Measurements from ENCODE around the gene TFIP11.
"Not testable (repeated sequence)": the region's sequence is repeated elsewhere in the genome, so short reads cannot be mapped to it uniquely, and the experiment has no call there.

The TFIP11 gene

DNA sequence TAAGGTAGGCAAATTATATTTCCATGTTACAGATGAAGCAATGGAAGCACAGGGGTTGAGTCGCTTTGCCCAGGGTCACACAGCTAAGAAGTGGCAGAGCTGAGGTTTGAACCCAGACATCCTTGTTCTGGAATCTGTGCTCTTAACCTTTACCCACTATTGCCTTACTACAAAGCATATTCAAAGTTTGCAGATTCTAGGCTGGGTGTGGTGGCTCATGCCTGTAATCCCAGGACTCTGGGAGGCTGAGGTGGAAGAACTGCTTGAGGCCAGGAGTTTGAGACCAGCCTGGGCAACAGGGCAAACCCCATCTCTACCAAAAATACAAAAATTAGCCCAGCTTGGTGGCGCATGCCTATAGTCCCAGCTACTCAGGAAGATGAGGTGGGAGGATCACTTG, 27.8 kb upstream of the TFIP11 start:
- no peak for DNase-seq

DNA sequence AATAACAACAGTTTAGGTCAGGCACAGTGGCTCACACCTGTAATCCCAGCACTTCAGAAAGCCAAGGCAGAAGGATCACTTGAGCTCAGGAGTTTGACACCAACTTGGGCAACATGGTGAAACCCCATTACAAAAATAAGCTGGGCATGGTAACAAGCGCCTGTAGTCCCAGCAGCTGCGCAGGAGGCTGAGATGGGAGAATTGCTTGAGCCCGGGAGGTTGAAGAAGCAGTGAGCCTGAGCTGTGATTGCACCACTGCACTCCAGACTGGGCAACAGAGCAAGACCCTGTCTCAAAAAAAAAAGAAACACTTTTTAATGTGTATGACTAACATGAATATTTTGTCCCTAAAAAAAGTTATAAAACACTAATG, 24.5 kb upstream of the TFIP11 start:
- DNase-seq, result no peak

DNA sequence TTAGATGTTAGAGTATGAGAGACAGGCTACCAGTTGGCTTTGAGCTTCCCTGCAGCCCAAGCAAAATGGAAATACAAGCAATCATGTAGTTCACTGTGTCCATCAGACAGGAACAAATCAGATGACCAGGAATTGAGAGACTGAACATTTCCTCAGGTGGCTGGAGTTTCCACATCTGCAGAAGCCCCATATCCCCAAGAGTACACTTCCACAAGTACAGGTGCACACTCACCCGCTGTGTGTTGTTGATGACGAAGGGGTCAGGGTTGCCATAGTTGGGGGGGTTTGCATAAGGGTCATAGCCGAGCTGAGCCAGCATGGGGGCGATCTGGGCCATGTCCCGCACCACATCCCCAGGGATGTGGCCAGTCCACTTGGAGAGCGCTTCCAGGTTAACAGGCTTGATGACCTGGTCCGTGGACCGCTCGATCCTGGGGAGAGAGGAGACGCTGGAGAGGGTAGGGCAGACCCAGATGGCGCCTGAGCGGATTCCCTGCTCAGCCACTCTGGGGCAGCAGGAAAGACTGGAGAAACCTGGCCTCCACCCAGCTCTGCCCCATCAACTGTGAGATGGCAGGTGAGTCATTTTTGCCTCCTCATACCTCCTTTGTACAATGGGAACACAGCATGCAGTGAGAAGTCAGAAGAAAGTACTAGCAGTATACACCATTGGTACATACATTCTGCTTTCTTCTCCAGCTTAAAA, 23.9 kb upstream of the TFIP11 start:
- DNase-seq, result no peak

DNA sequence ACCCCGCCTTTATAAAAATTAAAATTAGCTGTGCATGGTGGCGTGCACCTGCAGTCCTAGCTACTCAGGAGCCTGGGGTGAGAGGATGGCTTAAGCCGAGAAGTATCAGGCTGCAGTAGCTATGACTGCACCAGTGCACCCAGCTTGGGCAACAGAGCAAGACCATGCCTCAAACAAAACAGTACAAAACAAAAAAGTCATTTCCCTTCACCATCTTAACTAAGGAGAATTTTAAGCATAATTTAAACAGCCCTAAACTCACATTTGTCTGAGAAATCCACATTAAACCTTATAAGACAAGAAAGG, 23.3 kb upstream of the TFIP11 start:
- DNase-seq, result no peak

DNA sequence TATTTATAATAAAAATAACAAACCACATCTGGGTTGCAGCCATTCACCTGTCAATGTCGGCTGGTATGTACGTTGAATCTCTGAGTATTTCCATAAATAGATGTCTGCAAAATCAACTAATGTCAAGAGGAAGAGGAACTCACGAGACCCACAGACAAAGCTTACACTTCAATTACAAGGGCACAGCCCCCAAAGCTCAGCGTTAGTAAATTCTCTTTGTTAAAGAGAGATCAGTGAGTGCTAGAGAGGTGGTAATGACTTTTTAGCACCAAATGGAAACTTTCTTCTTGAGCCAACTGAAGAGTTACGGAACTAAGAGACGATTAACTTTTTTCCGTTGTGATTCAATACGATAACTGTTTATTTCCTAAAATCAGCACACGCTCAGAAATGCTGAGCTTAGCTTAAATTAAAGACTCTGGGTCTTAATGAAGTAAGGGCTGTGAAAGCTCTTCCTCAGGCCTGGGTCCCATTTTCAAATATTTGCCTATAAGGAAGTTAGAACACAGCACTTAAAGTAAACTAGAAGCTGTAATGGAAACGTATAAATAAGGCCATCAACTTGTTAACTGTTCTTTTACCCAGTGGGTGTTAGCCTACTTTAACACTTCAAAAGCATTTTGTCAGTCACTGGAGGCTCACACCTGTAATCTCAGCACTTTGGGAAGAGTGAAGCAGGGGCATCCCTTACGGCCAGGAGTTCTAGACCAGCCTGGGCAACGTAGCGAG, 22.8 kb upstream of the TFIP11 start:
- no peak for DNase-seq

DNA sequence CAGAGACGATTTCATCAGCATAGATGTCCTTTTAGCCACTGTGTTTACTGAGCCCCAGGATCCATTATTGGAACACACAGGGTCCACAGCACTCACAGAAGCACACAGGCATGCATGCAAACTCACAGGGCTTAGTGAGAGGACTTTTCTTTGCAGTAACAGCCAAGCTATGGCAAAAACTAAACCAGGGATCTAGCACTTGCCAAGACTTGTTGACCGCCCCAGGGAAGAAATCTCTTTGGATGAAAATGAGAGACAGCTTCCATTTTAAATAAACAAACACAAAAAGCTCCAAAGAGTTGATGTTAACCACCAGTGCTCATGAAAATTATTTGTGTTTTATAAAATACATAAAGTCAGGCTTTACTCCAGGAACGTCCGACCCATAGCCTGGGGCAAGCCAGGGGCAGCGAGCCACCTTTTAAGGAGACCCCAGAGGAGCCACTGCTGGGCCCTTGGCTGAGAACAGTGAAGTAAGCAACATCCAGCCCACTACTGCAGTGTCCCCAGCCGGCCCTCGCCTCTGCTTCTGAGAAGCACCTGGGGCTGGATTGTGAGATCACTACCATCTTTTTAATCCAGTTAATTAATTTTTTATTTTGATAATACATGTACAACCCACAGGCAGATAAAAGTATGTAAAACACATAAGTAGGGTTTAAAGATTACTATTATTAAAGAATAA, 22.0 kb upstream of the TFIP11 start:
- no peak for DNase-seq

DNA sequence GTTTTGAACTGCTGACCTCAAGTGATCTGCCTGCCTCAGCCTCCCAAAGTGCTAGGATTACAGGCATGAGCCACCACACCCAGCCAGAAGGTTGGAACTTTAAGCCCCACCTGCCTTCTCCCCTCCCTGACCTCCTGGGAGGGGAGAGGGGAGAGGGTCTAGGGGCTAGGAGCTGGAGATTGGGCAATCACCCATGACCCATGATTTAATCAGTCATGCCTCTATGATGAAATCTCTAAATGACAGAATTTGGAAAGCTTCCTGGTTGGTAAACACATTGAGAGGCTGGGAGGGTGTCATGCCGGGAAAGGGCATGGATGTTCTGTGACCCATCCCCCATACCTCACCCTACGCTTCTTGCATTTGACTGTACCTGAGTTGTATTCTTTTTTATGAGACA, 17.1 kb upstream of the TFIP11 start:
- no peak for DNase-seq

DNA sequence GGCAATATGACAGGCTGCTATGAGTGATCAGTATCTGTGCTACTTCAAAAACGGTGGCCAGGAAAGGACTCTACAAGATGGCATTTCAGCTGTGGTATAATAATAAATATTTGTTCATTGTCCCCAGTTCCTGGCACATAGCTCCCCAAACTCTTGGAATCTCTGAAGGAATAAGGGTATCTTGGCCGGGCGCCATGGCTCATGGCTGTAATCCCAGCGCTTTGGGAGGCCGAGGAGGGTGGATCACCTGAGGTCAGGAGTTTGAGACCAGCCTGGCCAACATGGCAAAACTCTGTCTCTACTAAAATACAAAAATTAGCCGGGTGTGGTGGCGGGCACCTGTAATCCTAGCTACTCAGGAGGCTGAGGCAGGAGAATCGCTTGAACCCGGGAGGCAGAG, 16.2 kb upstream of the TFIP11 start:
- DNase-seq, result not testable (repeated sequence)

DNA sequence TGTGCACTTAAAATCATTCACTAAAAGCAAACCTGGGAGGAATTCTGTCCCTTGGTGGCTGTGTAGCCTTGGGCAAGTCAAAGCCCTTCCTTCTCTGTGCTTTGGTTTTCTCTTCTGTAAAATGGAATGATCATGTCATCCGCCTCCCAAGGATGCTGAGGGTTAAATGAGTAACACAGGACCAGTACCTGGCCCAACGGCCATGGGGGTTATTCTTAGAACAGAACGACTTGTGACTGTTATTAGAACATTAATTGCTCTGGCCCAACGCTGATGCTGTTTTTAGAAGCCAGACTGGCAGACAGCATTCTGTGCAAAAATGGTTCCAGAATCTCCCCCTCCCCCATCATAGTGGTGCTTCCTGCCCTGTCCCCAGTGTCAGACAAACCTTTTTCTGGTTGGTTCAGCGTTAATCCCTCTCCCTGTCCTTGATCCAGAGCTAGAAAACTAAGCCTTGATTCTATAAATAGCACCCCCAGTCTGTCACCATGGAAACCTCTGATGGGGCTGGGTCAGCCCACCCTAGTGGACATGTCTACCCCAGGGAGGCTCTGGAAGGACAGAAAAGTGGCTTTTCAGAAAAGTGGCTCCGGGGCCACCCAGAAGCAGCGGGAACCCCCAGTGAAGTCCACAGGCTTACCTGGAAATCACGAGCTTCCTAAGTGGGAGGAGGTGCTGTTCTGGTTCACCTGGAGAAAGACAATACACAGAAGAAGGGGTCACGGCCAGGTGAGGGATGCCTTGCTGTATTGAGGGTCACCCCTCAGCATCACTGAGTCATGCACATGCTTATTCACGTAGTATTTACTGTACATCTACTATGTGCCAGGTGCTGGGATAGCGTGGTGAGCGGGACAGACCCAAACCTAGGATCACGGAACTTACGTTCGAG, 15.5 kb upstream of the TFIP11 start:
- no peak for DNase-seq

DNA sequence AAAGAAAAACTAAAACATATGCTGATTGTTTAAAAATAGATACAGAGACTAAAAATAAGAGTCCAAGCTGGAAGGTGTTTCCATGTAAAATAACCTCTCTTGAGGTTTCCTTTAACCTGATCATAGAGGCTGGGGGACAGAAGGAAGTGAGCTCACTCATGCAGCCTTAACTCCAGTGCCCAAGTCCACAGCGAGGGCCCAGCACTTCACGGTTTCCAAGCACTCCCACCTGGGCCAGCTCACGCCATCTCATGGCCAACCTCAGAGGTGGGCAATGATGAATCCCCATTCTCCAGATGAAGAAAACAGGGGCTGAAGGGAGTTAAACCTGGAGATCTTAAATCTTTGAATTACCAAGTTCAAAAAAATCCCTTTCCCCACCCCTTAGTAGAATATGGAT, 14.9 kb upstream of the TFIP11 start:
- no peak for DNase-seq

DNA sequence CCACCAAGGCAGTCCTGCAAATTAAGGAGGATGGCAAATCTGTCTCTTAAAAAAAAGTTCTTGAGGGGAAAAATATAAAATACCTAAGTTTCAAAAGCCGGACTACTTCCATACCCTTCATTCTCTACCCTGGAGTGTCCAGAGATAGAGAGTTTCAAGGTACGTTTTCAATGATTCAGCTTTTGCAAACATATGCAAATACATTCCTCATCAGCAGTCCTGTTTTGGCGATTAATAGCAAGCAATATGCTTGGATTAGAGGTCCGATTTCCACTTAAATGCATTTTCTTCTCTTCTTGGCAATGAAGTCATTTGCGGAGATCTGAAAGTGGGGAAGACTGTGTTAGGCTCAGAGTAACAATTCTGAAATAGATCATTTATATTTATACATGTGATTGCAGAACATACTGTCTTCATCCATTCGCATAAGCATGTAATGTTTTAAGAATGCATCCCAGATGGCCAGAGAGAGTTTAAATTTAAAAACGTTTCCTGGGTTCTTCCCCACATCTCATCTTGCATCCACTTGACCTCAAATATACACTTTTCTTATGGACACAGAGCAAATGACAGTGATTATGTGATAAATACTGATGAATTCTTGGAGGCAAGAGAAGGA, 13.8 kb upstream of the TFIP11 start:
- no peak for DNase-seq

DNA sequence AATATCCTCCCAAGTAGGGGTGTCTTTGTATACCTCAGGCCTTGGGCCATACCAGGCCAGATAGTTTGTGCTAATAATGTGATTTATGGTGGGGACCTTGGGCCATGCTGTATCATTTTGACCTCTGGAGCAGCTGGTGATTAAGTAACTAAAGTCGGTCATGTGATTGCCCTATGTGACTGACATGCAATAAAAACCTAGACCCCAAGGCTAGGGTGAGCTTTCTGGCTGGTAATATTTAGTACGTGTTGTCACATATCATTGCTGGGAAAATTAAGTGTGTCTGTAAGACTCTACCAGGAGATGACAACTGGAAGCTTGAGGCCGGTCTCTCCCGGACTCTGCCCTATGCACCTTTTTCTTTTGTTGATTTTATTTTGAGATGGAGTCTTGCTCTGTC, 12.6 kb upstream of the TFIP11 start:
- no peak for DNase-seq

DNA sequence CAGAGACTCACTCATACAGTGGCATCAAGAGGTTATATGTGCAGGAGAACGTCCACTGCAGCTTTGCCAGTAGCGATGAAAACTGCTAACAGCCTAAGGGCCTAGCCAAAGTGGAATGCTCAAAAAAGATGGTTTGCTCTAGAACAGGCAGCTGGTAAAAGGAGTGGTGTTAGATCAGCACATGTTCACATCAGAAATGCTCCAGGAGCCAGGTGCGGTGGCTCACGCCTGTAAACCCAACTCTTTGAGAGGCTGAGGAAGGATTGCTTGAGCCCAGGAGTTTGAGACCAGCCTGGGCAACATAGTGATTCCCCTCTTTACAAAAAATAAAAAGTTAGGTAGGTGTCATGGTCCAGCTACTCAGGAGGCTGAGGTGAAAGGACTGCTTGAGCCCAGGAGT, 10.3 kb upstream of the TFIP11 start:
- no peak for DNase-seq

DNA sequence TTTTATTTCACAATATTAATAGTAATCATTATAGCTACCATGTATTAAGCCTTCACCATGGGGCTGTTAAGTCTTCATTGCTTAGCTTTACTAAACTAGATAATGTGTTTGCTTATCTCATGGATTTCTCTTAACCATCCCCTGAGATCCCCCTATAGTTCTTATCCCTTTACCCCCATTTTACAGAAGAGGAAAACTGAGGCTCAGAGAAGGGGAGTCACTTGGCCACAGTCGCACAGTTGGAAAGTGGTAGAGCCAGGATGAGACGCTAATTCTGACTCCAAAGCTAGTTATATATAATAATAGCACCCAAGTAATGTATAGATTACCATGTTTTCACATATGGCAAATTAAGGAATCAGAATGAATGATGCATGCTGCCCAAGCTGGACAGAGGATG, 9.7 kb upstream of the TFIP11 start:
- DNase-seq, result no peak

DNA sequence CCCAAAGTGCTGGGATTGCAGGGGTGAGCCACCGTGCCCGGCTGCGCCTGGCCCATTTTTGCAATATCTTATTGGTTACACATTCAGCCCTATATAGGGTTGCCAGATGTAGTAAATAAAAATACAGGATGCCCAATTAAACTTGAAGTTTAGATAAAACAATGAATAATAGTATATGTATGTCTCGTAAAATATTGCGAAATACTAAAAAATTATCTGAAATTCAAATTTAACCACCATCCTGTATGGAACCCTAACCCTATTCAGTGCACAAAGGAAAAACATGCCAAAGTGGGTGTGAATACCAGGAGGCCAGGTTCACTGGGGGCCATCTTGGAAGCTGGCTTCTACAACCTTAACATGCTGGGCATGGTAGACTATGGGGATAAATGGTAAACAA, 5.2 kb upstream of the TFIP11 start:
- DNase-seq, result no peak

DNA sequence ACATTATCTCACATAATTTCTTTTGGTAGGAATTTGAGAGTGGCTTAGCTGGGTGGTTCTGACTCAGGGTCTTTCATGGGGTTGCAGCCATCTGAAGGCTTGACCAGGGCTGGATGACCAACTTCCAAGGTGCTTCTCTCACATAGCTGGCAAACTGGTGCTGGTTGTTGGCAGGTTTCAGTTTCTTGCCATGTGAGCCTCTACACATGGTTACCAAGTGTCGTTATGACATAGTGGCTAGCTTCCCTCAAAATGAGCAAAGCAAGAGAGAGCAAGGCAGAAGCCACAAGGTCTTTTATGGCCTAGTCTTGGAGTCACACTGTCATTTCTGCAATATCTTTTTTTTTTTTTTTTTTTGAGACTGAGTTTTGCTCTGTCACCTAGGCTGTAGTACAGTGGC, 4.2 kb upstream of the TFIP11 start:
- DNase-seq, result no peak

DNA sequence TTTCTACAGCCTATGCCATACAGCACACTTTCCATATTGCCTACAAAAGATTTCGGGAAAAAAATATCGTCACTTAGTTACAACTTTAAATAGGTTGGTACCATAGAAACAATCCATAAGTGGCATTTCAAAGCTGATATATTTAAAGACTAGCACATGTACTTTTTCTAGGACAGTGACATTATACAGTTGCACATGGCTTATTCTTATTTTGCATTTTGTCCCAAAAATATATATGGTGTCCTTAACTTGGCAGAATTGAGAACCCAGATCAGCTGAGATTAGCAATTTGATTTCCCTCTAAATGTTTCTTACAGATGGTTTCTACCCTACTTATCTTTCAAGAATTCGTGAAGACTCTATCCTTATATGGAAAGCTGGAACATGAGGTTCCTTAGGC, 3.7 kb upstream of the TFIP11 start:
- DNase-seq, result no peak

DNA sequence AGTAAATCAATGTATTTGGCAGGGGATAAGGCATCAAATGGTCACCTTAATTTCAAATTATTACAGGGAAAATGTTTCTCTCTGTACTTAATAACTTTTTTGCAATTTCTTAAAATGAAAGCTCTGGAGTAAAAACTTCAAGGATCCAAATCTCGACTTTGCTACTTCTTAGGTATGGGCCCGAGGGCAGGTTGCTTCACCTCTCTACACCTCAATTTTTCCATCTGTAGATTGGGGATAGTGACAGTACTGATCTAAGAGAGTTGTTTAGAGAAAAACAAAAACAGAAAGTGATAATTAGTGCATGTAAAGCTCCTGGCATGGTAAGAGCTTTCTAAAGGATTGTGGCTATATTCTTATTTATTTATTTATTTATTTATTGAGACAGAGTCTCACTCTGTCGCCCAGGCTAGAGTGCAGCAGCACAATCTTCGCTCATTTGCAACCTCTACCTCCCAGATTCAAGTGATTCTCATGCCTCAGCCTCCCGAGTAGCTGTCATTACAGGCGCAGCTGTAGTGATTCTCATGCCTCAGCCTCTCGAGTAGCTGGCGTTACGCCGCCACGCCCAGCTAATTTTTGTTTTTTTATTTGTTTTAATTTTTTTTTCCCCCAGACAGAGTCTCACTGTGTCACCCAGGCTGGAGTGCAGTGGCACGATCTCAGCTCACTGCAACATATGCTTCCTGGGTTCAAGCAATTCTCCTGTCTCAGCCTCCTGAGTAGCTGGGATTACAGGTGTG, 2.3 kb upstream of the TFIP11 start:
- DNase-seq, result no peak

DNA sequence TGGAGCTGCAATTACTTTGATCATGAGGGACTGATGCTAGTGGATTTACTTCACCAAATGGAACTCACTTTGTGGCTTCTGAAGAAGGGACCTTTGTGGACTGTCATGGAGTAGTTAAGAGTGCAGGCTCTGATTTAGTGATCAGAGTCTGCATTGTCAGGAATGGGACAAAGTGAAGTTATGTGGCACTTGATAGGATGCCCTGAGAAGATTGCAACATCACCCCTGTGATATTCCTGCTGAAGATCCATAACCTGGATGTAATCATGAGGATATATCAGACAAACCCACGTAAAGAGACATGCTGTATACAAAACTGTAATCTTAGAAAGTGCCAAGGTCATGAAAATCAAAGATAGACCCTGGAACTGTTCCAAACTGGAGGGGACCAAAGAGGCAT, 1.6 kb upstream of the TFIP11 start:
- no peak for DNase-seq

DNA sequence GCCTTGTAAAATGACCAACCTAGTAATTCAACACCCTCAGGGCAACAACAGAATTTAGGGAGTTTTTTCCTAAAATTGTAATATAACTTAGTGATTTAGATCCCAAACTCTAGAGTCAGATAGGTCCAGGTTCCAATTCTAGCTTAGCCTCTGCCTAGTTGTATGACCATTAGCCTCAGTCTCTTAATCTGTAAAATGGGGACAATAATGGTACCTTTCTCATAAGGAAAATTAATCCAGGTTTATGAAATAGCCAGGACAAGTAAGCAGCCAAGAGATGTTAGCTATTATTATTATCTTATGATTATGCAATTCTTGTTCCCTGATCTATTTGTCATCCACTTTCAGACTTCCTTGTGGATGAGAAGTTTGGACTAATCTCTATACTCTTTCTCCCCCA, 4.1 kb downstream of the TFIP11 start:
- DNase-seq, result no peak

DNA sequence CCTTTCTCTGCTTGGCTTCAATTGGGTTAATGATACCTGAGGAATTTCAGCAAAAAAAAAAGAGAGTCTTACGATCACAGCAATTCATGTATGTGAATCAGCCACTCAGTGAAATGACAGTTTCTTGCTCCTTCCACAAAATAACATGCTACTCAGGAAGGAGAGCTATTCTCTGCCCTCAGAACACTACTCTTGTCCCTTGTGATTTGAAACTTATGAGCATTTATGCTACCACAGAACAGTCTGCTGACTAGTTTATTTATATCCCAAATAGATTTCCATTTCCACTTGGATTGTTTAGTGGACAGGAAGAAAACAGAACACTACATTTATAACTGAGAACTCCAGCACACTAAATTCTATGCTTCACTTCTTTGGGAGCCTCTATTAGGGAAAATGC, 8.5 kb downstream of the TFIP11 start:
- no peak for DNase-seq

Measured in C1 segment of cervical spinal cord (tissue), 14 donors.